C4-2B (cell line): ENCODE measurements around the gene LCN6.
"Not testable (repeated sequence)": the region's sequence is repeated elsewhere in the genome, so short reads cannot be mapped to it uniquely, and the experiment has no call there.

ENCODE experiments used
- H3K27ac ChIP-seq: fragments of 450-650 bp; 2 replicates; pipeline ENCODE4 v1.5.1; 2017
- CTCF ChIP-seq: fragments of 450-650 bp; conservative IDR thresholded peaks from 2 replicates; pipeline ENCODE4 v1.5.1; 2017; ENCODE audit warnings: mild to moderate bottlenecking
- ZFX ChIP-seq: fragments of 450-650 bp; IDR thresholded peaks from 2 replicates; pipeline ENCODE4 v1.6.1; 2017

Gene LCN6

GRCh38 chr9:136774416-136775045 lies 26.2 kb upstream of the LCN6 start:
- H3K27ac ChIP-seq: no peak overlapping the region
- TF ChIP-seq ZFX (no peak), CTCF (no peak)

- TF ChIP-seq ZFX (no peak), CTCF (no peak)
- no peak overlapping the region for H3K27ac ChIP-seq
These were observed 25.2 kb upstream of the LCN6 start for GRCh38 chr9:136773386-136774044.

- TF ChIP-seq CTCF (no peak), ZFX (no peak)
- no peak overlapping the region for H3K27ac ChIP-seq
These were observed 23.6 kb upstream of the LCN6 start for GRCh38 chr9:136771907-136772415.

GRCh38 chr9:136769710-136770191 lies 21.4 kb upstream of the LCN6 start:
- no peak overlapping the region for H3K27ac ChIP-seq

GRCh38 chr9:136766410-136767120 lies 18.2 kb upstream of the LCN6 start:
- H3K27ac ChIP-seq: not testable (repeated sequence)
- peak; percentile 60 for TF ChIP-seq CTCF

More at GRCh38 chr9:136769710-136770191, 21.4 kb upstream of the LCN6 start:
- TF ChIP-seq CTCF (no peak; the same call in 1 of the 2 replicates), ZFX (no peak)

- not testable (repeated sequence) for H3K27ac ChIP-seq
These were observed 17.6 kb upstream of the LCN6 start for GRCh38 chr9:136765745-136766409.

GRCh38 chr9:136765041-136765440 lies 16.7 kb upstream of the LCN6 start:
- TF ChIP-seq CTCF (no peak), ZFX (no peak)
- H3K27ac ChIP-seq: no peak overlapping the region
